GM13976 (cell line): ENCODE data around the gene EMC9.

ENCODE experiments used
- DNase-seq: peaks from one replicate; pipeline ENCODE4 v3.0.0; 2012; ENCODE audit warnings: low spot score
- in situ Hi-C: fragments of 300-500 bp; cut with MboI; formaldehyde crosslinking; loops from one replicate; pipeline ENCODE4 v1.12.0; 2022; ENCODE audit warnings: low sequenced_read_pairs, mixed read lengths, inconsistent platforms; ENCODE audit not compliant: unreplicated experiment
- TF ChIP-seq, protein P1 (sequence below): IDR thresholded peaks from 2 replicates; pipeline ENCODE4 v1.5.1; 2012; ENCODE audit warnings: borderline replicate concordance, mild to moderate bottlenecking; ENCODE audit not compliant: insufficient read depth; ENCODE audit errors: extremely low read depth, missing control alignments, control extremely low read depth

The EMC9 gene

DNA sequence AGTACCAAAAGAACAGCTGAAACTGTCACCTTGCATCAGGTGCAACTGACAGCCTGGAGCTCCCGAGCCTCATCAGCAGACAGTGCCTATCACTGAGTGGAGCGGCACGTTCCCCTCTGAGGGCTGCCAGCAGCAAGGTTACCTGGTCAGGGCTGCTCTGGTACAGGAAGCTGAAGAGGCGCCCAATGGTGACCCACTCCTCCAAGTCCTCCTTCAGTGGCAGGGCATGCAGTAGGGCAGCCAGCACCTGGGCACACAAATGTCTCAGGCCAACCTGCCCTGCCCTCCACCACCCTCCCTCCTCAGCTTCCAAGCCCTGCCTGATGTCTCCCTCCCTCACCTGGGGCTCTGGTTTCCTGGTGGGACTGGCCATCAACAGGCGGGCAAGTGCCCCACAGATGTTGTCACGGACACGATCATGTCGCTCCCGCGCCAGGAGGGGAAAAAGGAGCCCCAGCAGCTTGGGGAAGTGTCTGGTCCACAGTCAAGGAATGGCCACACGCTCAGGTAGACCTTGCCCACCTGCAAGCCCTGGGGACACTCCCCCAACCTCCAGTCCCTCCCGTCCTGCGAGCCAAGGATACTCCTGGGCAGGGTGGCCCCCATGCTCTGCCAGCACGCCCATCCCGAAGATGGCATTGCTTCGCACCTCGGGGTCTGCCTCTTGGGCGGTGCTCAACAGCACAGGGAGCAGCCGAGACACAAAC is 40.1 kb upstream of the EMC9 start:
- TF ChIP-seq, protein P1, sequence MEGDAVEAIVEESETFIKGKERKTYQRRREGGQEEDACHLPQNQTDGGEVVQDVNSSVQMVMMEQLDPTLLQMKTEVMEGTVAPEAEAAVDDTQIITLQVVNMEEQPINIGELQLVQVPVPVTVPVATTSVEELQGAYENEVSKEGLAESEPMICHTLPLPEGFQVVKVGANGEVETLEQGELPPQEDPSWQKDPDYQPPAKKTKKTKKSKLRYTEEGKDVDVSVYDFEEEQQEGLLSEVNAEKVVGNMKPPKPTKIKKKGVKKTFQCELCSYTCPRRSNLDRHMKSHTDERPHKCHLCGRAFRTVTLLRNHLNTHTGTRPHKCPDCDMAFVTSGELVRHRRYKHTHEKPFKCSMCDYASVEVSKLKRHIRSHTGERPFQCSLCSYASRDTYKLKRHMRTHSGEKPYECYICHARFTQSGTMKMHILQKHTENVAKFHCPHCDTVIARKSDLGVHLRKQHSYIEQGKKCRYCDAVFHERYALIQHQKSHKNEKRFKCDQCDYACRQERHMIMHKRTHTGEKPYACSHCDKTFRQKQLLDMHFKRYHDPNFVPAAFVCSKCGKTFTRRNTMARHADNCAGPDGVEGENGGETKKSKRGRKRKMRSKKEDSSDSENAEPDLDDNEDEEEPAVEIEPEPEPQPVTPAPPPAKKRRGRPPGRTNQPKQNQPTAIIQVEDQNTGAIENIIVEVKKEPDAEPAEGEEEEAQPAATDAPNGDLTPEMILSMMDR = no peak
- no peak for DNase-seq
- in situ Hi-C loops = no loop called here

DNA sequence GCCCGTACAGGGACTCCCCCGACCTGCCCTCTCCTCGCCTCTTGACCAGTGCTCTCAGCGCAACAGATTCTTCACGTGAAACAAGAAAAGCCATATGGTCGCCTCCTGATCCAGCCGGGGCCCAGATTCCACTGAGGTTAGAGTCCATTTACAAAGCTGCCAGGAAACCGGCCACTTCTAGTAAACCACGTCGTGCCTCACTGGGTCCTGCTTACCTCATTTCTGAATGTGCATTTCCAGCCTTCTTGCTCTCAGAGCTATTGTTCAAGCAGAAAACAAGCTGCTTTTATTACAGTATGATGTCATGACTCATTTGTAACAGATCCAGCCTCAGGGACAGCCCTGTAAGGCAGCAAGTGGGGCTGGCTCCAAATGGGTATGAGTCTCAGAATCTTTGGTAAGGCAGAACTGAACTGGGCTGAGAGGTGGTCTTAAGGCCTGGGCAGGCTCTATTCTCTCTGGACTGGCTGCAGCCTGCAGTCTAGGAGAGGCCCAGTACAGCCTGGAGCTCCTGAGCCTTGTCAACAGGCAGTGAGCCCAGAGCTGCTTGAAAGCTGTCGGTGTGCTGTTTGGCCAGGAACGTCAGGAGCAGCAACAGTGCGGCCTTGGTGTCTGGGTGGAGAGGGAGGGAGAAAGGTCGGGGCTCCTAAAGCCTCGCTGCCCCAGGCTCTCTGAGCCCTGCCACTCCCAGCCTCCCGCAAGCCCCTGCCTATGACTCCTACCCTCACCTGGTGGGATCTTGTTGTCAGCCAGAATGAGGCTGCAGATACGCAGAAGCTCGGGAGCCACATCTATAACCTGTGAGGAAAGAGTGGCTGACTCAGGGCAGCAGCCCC is 38.8 kb upstream of the EMC9 start:
- TF ChIP-seq, protein P1 = no peak
- in situ Hi-C loops = no loop called here
- no peak for DNase-seq

DNA sequence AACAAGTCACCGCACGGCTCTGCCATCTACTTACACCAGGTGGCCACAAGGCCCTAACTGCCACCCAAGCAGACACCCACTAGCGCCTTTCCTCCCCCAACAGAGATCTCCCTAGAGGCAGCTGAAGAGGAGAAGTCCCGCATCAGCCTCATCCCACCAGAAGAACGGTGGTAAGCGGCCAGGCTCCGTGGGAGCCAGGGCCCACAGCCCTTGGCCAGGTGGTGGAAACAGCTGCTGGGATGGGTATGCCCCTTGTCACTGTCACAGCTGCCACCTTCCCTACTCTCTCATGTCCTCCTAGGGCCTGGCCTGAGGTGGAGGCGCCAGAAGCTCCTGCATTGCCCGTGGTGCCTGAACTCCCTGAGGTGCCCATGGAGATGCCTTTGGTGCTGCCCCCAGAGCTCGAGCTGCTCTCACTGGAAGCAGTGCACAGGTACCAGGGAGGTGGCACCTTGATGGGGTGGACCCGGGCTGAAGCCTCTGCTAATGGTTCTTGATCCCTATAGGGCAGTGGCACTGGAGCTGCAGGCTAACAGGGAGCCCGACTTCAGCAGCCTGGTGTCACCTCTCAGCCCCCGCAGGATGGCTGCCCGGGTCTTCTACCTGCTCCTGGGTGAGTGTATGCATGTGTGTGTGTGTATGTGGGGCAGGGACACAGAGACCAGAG is 38.0 kb upstream of the EMC9 start:
- in situ Hi-C loops = no loop called here
- TF ChIP-seq, protein P1 = no peak
- no peak for DNase-seq

DNA sequence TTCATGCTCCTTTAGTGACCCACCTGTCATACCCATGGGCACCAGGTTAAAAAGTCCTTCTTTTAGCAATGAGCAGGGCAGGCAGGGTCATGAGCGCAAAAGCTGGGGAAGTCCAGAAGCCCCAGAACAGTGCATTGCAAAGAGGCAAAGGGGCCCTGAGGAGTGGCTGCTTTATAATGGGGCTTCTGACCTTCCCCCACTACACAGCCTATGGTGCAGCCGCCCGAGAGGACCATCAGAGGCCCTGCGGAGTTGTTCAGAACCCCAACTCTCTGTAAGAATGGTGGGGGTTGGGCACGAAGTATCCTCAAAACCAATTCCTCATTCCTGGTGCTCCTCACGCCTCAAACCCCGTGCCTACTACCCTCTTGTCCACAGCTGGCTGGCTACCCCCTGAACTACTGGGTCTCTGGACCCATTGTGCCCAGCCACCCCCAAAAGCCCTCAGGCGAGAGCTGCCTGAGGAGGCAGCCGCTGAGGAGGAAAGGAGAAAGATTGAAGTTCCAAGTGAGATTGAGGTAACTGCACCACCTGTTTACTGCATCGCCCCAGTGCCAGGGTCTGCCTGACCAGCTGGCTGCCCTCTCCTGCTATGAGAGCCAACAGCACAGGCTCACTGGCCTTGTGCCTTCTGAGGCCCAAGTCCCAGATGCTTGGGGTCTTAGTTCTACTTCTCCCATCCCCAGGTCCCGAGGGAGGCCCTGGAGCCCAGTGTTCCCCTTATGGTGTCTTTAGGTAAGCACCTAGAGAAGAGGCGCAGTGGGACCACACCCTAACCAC is 37.2 kb upstream of the EMC9 start:
- in situ Hi-C loops = no loop called here
- TF ChIP-seq, protein P1 = no peak
- no peak for DNase-seq

DNA sequence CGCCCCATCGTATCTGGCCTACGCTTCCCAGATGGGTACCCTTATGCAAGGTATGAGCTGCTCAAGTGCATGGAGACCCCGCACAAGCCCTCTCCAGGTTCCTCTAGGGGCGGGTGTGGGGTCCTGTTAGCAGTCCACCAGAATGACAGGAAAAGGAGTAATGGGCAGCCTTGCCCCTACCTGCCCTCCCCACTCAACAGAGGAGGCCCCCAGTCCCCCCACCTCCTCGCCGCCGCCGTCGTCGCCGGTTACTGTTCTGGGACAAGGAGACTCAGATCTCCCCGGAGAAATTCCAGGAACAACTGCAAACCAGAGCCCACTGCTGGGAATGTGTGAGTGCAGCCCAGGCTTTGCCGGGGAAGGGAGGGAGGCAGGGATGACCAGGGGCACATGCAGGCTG is 36.5 kb upstream of the EMC9 start:
- in situ Hi-C loops = no loop called here
- TF ChIP-seq, protein P1 = no peak
- DNase-seq = no peak

DNA sequence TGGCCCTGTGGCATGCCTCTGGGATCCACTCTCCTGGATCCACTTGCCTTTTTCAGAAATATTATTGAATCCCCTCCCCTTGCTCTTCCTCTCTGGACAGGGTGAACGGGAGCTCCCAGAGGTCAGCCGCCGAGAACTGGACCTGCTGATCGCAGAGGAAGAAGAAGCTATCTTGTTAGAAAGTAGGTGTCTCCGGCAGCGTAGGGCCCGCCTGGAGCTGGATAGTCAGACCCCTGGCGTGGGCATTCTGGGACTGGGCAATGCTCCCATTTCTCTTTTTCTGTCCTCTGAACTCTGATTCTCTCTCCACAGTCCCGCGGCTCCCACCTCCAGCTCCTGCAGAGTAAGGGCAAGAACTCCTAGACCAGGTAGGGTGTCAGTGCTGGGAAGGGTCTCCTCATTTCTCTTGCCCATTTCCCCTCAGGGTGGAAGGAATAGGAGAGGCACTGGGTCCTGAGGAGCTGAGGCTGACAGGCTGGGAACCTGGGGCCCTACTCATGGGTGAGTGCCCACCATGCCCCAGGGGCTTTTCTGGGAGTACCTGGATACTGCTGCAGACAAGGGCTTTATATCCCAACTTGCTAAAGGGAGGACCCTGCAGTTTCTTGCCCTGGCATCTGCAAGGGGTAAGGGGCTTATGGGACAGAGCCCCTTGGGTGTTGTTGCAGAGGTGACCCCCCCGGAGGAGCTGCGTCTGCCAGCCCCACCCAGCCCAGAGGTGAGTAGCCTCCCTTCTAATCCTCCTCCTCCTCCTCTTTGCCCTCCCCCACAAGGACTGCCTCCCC is 35.8 kb upstream of the EMC9 start:
- TF ChIP-seq, protein P1 = no peak
- no peak for DNase-seq
- in situ Hi-C loops = no loop called here
